OCI-LY7 (cell line): Measurements from ENCODE around the gene SCART1. TPM values are rescaled to one million over a fixed set of nuclear protein-coding genes. Genes with fewer than 3 reads are reported as not detected.

Experiments used
- BruUV-seq: library from RNA; stranded (reverse); fragments of 400-500 nt; replicated peaks from 2 replicates; lab custom pipeline; 2021; lab: Mats Ljungman, UMichigan
- CTCF ChIA-PET: fragments of 300-600 bp; sonication (Branson Sonifier 250); formaldehyde crosslinking; loops from one replicate; lab custom pipeline; 2022; ENCODE audit warnings: antibody characterized with exemption; ENCODE audit not compliant: unreplicated experiment; lab: Charles Lee
- POLR2A ChIA-PET: fragments of 300-600 bp; sonication (Branson Sonifier 250); formaldehyde crosslinking; loops from one replicate; lab custom pipeline; 2022; ENCODE audit warnings: antibody characterized with exemption; lab: Charles Lee
- DNase-seq: peaks from one replicate; pipeline ENCODE4 v3.0.0-alpha.2; 2015; ENCODE audit warnings: low spot score
- H2AFZ ChIP-seq: fragments of 200-600 bp; sonication (generic), shearing (Covaris generic); 2 replicates; pipeline ENCODE4 v1.6.1; 2014; ENCODE audit warnings: mild to moderate bottlenecking, antibody characterized with exemption, low read length, moderate library complexity
- H3K27ac ChIP-seq: fragments of 200-600 bp; sonication (generic); 2 replicates; pipeline ENCODE4 v1.5.1; 2014; ENCODE audit warnings: mixed run types, low read depth, mild to moderate bottlenecking, moderate library complexity, low read length, inconsistent platforms; ENCODE audit not compliant: poor library complexity, severe bottlenecking
- H3K36me3 ChIP-seq: fragments of 200-600 bp; sonication (generic); 2 replicates; pipeline ENCODE4 v1.6.1; 2014; ENCODE audit warnings: mild to moderate bottlenecking, antibody characterized with exemption, low read length, moderate library complexity, mixed read lengths; ENCODE audit not compliant: insufficient read depth
- H3K4me1 ChIP-seq: fragments of 200-600 bp; sonication (generic); 2 replicates; pipeline ENCODE4 v1.5.1; 2014; ENCODE audit warnings: mild to moderate bottlenecking, low read length; ENCODE audit not compliant: insufficient read depth, poor library complexity, severe bottlenecking
- H3K4me2 ChIP-seq: fragments of 200-600 bp; sonication (generic); 2 replicates; pipeline ENCODE4 v1.6.1; 2014; ENCODE audit warnings: mild to moderate bottlenecking, low read length
- H3K4me3 ChIP-seq: fragments of 200-600 bp; sonication (generic); 2 replicates; pipeline ENCODE4 v1.5.1; 2014; ENCODE audit warnings: mild to moderate bottlenecking, low read depth, low read length; ENCODE audit not compliant: poor library complexity, severe bottlenecking
- H3K79me2 ChIP-seq: fragments of 200-600 bp; sonication (generic); 2 replicates; pipeline ENCODE4 v1.6.1; 2016; ENCODE audit warnings: low read depth, mild to moderate bottlenecking, low read length, moderate library complexity, mixed read lengths; ENCODE audit not compliant: insufficient read depth
- H3K9me2 ChIP-seq: fragments of 200-600 bp; sonication (generic); 2 replicates; pipeline ENCODE4 v1.6.1; 2016; ENCODE audit warnings: mild to moderate bottlenecking, low read length, mixed read lengths; ENCODE audit not compliant: insufficient read depth
- H3K9me3 ChIP-seq: fragments of 200-600 bp; sonication (generic); 2 replicates; pipeline ENCODE4 v1.6.1; 2014; ENCODE audit warnings: mild to moderate bottlenecking, mixed run types, low read length, mixed read lengths
- H4K20me1 ChIP-seq: fragments of 200-600 bp; sonication (generic); 2 replicates; pipeline ENCODE4 v1.6.1; 2014; ENCODE audit warnings: mild to moderate bottlenecking, antibody characterized with exemption, low read length, moderate library complexity, mixed read lengths; ENCODE audit not compliant: insufficient read depth
- EZH2phosphoT487 ChIP-seq: fragments of 200-600 bp; sonication (generic); IDR thresholded peaks from 2 replicates; pipeline ENCODE4 v1.6.1; 2018; ENCODE audit warnings: low read depth, borderline replicate concordance, mild to moderate bottlenecking, mixed run types, antibody characterized with exemption, low read length, moderate library complexity, mixed read lengths
- intact Hi-C: fragments of 100-400 bp; cut with micrococcal nuclease; formaldehyde crosslinking; loops from one replicate; pipeline ENCODE4 v1.10.0; 2022; ENCODE audit not compliant: unreplicated experiment
- total RNA-seq, 2 experiments: library from RNA; depleted of rRNA in 1 of 2; stranded (reverse); fragments of >200 nt in 1 of 2; shearing (Covaris generic) in 1 of 2; gene quantifications; 2 replicates each; pipeline ENCODE4 v1.2.3, GENCODE V29; 2014 to 2022
- TF ChIP-seq, protein P1 (sequence below): fragments of 200-600 bp; sonication (generic); conservative IDR thresholded peaks from 2 replicates; pipeline ENCODE4 v1.5.1; 2014; ENCODE audit warnings: mild to moderate bottlenecking, antibody characterized with exemption, low read length, moderate library complexity, mixed read lengths

Gene SCART1
- total RNA-seq, 2 experiments from 2014 or later: 10.0 to 10.9 TPM

DNA sequence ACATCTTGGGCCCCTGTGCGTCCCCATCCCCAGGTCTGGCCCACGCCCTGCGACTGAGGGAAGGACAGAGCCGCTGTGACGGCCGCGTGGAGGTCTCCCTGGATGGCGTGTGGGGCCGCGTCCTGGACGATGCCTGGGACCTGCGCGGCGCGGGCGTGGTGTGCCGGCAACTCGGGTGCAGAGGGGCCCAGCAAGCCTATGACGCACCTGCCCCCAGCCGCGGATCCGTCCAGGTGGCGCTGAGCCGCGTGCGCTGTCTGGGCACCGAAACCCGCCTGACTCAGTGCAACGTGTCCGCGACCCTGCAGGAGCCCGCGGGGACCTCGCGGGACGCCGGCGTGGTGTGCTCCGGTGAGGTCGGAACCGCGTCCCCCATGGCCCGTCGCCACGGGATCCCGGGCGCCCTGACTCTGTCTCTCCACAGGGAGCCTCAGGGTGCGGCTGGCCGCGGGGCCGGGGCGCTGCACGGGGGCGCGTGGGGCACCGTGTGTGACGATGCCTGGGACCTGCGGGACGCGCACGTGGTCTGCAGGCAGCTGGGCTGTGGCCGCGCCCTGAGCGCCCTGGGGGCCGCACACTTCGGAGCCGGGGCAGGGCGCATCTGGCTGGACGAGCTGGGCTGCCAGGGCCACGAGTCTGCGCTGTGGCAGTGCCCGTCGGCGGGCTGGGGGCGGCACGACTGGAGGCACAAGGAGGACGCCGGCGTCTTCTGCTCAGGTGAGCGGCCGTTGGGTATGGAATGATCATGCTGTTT is 5.9 kb downstream of the SCART1 start:
- Histone ChIP-seq H3K9me2 (no peaks in the 10 kb centered on the region), H2AFZ (no peak overlapping the region), H3K79me2 (no peaks in the 10 kb centered on the region), H4K20me1 (no peaks in the 10 kb centered on the region), H3K4me3 (no peak overlapping the region), H3K9me3 (no peaks in the 10 kb centered on the region), H3K36me3 (no peaks in the 10 kb centered on the region), H3K27ac (no peak overlapping the region), H3K4me2 (no peak overlapping the region), H3K4me1 (no peaks in the 10 kb centered on the region)
- ChIA-PET CTCF (no interaction called here), POLR2A (no interaction called here)
- DNase-seq: no peak
- TF ChIP-seq, protein P1, sequence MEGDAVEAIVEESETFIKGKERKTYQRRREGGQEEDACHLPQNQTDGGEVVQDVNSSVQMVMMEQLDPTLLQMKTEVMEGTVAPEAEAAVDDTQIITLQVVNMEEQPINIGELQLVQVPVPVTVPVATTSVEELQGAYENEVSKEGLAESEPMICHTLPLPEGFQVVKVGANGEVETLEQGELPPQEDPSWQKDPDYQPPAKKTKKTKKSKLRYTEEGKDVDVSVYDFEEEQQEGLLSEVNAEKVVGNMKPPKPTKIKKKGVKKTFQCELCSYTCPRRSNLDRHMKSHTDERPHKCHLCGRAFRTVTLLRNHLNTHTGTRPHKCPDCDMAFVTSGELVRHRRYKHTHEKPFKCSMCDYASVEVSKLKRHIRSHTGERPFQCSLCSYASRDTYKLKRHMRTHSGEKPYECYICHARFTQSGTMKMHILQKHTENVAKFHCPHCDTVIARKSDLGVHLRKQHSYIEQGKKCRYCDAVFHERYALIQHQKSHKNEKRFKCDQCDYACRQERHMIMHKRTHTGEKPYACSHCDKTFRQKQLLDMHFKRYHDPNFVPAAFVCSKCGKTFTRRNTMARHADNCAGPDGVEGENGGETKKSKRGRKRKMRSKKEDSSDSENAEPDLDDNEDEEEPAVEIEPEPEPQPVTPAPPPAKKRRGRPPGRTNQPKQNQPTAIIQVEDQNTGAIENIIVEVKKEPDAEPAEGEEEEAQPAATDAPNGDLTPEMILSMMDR: no peak
- no peak for TF ChIP-seq EZH2phosphoT487
- BruUV-seq: no TSS peak
- intact Hi-C loops: loop anchor here (10.0 kb wide), 1 partner anchor 965 kb away; no protein-coding TSS in a partner anchor

DNA sequence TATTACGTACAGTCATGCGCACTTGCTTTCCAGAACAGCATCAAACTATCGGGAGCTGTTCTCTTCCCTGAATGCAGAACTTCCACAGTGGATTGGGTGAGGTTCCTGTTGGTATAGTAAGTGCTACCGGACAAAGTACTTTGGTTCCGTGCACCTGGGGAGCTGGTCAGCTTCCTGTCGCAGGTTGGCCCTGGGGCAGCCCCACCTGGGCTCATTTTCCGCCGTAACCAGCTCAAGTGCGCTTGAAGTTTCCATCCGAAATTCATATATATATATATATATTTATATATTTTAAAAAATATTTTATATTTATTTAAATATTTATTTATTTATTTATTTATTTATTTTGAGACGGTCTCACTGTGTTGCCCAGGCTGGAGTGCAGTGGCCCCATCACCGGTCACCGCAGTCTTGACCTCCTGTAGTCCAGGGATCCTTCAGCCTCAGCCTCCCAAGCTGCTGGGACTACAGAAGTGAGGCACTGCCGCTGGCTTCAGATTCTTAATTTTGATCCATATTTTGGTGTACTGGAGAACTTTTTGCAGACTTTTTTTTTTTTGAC is 6.5 kb downstream of the SCART1 start:
- no peaks in the 10 kb centered on the region for H3K36me3 ChIP-seq
- CTCF ChIA-PET: no interaction called here
- H2AFZ ChIP-seq: no peak overlapping the region
- no peaks in the 10 kb centered on the region for H3K79me2 ChIP-seq
- TF ChIP-seq EZH2phosphoT487: no peak
- TF ChIP-seq, protein P1: no peak
- no TSS peak for BruUV-seq
- POLR2A ChIA-PET: no interaction called here
- intact Hi-C loops: loop anchor here (10.0 kb wide), 1 partner anchor 965 kb away; no protein-coding TSS in a partner anchor
- DNase-seq: no peak
- H3K4me2 ChIP-seq: no peak overlapping the region
- no peaks in the 10 kb centered on the region for H3K9me3 ChIP-seq
- no peak overlapping the region for H3K27ac ChIP-seq
- no peak overlapping the region for H3K4me3 ChIP-seq
- H3K9me2 ChIP-seq: no peaks in the 10 kb centered on the region
- H3K4me1 ChIP-seq: no peaks in the 10 kb centered on the region
- H4K20me1 ChIP-seq: no peaks in the 10 kb centered on the region

DNA sequence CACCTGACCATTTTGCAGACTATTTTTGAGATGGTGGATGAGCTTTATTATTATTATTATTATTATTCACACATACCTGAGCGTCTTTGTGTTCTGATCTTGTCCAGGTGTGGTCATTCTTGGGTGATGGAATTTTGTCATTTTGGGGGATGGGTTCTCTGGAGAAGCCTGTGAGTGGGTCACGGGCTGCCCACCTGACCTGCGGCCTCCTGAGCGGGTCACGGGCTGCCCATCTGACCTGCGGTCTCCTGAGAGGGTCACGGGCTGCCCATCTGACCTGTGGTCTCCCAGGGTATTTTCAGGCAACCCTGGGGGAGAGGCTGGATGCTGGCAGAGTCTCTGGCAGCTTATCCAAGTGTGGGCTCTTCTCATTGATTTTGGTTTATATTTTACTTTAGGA is 7.3 kb downstream of the SCART1 start:
- H3K27ac ChIP-seq: no peak overlapping the region
- H3K4me2 ChIP-seq: no peak overlapping the region
- no peak for DNase-seq
- BruUV-seq: no TSS peak
- H4K20me1 ChIP-seq: no peaks in the 10 kb centered on the region
- H3K79me2 ChIP-seq: no peaks in the 10 kb centered on the region
- POLR2A ChIA-PET: no interaction called here
- no peaks in the 10 kb centered on the region for H3K36me3 ChIP-seq
- H2AFZ ChIP-seq: no peak overlapping the region
- no peaks in the 10 kb centered on the region for H3K9me2 ChIP-seq
- TF ChIP-seq EZH2phosphoT487: no peak
- TF ChIP-seq, protein P1: no peak
- intact Hi-C loops: loop anchor here (10.0 kb wide), 1 partner anchor 966 kb away; no protein-coding TSS in a partner anchor
- no peaks in the 10 kb centered on the region for H3K4me1 ChIP-seq
- no peak overlapping the region for H3K4me3 ChIP-seq
- CTCF ChIA-PET: no interaction called here
- H3K9me3 ChIP-seq: no peaks in the 10 kb centered on the region
